GM21447 (cell line): ENCODE measurements around the gene CNTD1.
A peak's percentile ranks its signal among the peaks of the same experiment; 100 is the strongest.
"Not testable (repeated sequence)": the region's sequence is repeated elsewhere in the genome, so short reads cannot be mapped to it uniquely, and the experiment has no call there.

Experiments used
- ATAC-seq: cut with Tn5 transposase; IDR thresholded peaks from one replicate; pipeline ENCODE4 v1.9.1; 2021; ENCODE audit not compliant: unreplicated experiment

The CNTD1 gene, protein sequence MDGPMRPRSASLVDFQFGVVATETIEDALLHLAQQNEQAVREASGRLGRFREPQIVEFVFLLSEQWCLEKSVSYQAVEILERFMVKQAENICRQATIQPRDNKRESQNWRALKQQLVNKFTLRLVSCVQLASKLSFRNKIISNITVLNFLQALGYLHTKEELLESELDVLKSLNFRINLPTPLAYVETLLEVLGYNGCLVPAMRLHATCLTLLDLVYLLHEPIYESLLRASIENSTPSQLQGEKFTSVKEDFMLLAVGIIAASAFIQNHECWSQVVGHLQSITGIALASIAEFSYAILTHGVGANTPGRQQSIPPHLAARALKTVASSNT

DNA sequence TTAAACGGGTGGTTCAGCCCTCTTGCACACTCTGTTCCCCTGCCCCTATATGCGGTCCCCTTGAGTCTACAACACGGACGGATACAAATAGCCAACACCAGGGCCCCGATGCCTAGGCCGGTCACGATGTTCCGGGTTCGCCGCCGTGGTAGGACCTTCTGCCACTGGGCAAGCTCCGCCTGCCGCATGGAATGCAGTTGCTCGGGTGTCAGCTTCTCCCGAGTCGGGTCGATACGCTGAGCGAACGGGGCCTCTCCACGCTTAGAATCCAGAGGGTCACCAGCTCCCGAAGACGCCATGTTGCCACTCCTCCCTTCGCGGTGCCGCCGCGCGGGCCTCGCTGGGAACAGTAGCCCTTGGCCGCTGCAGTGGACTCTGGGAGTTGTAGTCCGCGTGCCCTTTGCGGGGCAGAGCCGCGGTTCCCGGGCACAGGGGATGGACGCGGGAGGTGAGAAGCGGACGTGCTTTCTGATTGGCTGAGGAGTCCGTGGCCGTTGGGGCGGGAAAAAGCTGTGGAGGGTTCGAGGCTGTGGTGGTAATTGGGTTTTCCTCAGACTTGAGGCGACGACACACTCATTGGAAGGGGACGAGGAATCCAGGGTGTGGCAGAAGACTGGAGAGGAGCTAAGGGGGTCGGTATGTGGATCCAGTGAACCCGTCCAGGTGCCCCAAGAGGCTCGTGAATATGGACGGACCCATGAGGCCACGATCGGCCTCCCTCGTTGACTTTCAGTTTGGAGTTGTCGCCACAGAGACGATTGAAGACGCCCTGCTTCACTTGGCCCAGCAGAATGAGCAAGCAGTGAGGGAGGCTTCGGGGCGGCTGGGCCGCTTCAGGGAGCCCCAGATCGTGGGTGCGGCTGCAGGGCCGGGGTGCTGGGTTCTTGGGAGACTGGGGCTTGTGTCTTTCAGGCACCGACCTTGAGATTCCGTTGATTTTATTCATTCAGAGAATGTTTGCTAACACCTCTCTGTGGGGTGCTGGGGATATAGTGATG lies at the start of gene CNTD1, which contains the start of gene COA3:
TSS of gene CNTD1 (plus strand) at position 479 of the 998 bp plus-strand sequence. CDS start at position 686, 207 bp downstream.
TSS of gene COA3 (minus strand) at position 322 of the 998 bp plus-strand sequence. CDS start at position 299, 23 bp downstream.
- peak; percentile 85 for ATAC-seq

GRCh38 chr17:42748908-42749798 lies 49.5 kb upstream of the CNTD1 start:
- ATAC-seq: no peak

GRCh38 chr17:42750739-42751344 lies 47.8 kb upstream of the CNTD1 start:
- no peak for ATAC-seq

- ATAC-seq: no peak
Measured at GRCh38 chr17:42751628-42752027, 47.0 kb upstream of the CNTD1 start.

GRCh38 chr17:42754782-42755181 lies 43.9 kb upstream of the CNTD1 start:
- no peak for ATAC-seq

DNA sequence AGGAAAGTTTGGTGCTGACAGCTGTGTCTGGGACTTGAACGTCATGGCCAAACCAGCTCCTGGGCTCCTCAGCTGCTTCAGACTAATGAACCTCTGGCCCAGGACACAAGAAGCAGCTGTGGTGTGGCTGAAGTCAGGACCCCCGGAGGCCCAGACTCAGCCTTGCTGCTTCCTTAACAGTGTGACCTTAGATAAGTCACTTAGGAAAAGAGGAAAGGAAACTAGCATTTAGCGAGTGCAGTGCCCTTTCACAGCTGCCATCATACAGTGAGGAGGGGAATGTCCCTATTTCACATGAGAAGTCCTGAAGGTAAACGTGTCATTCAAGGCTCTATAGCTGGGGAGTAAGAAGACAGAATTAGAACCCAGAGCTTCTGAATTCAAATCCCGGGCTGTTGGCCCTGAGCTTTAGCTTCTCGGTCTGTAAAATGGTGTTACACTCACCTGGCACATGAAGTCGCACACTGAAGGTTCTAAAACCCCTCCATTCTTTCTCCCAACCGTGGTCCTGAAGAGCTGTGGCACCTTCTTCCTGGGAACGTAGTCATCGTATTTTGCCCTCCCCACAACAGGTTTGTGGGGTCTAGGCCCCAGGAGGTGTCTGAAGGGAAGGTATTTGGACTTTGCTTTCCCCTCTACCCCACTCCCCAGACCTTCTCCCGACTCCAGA lies 38.5 kb upstream of the CNTD1 start:
- ATAC-seq: peak; percentile 61

- ATAC-seq: no peak
Measured at GRCh38 chr17:42760652-42761581, 37.7 kb upstream of the CNTD1 start, which contains the start of gene RAMP2. Gene RAMP2 (plus strand): TSS chr17:42761227. CDS start chr17:42761262, 35 bp downstream.

DNA sequence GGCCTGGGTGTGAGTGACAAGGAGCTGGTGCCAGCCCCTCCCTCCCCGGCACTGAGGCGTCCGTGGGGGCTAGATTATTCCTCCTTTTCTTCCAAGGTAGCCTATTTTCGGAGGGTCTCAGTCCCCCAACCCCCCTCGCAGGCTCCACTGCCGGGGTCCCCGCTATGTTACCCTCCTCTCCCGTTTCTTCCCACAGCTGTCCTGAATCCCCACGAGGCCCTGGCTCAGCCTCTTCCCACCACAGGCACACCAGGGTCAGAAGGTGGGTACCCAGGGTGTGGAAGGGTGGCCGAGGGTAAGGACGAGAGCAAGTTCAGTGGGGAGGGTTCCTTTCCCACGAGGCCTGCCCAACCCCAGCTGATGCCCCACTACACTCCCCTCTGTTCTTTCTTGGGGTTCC lies 37.0 kb upstream of the CNTD1 start:
- ATAC-seq: no peak

GRCh38 chr17:42766124-42766523 lies 32.5 kb upstream of the CNTD1 start:
- no peak for ATAC-seq

DNA sequence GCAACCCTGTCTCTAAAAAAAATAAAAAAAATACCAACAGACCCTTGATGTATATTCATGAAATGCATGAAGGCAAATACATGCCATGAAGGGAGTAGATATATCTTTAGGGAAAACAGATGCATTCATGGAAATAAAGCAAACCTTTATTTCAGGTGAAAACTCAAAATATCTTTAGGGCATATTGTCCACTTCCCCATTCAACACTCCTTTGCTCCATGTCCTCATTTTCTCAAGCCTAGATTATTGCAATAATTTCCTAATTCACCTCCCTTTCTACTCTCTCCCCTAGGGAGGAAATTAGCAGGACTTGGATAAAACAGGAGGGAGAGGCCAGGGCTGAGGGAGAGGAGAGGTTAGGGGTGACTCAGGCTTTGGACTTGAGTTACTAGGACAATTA lies 31.1 kb upstream of the CNTD1 start:
- ATAC-seq: no peak

DNA sequence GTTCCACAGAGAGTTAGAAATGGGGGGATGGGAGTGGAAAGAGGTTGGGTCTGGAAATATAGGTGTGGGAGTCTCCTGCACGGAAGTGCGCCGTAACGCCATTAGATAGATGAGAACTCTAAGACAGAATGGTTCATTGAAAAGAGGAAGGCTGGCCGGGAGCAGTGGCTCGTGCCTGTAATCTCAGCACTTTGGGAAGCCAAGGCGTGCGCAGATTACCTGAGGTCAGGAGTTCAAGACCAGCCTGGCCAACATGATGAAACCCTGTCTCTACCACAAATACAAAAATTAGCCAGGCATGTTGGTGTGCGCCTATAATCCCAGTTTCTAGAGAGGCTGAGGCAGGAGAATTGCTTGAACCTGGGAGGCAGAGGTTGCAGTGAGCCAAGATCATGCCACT lies 30.7 kb upstream of the CNTD1 start:
- not testable (repeated sequence) for ATAC-seq

DNA sequence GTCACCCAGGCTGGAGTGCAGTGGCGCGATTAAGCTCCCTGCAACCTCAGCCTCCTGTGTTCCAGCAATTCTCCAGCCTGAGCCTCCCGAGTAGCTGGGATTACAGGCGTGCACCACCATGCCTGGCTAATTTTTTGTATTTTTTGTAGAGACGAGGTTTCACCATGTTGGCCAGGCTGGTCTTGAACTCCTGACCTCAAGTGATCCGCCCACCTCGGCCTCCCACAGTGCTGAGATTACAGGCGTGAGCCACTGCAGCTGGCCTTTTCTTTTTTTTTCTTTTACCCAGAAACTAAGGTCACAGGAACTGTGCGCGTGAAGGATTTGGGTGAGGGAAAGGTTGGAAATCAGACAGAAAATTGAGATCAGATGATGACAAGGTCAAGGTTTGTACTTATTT lies 28.7 kb upstream of the CNTD1 start:
- not testable (repeated sequence) for ATAC-seq

DNA sequence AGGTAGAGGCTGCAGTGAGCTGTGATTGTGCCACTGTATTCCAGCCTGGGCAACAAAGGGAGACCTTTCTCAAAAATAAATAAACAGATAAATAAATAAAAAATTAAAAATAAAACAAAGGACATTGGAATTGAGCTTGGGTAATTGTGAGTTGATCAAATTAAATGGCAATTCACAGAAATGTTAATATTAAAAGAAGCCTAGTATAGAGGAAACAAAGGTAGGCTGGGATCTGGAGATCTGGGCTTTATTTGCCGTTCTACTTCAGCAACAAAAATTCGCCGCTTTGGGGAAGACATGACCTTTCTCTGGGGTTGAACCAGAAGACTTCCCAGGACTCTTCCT lies 25.7 kb upstream of the CNTD1 start:
- ATAC-seq: no peak

GRCh38 chr17:42773290-42774035 lies 25.2 kb upstream of the CNTD1 start, which contains the start of gene VPS25:
Gene VPS25 (plus strand): TSS chr17:42773449. CDS start chr17:42773476, 27 bp downstream.
- peak; percentile 70 for ATAC-seq

DNA sequence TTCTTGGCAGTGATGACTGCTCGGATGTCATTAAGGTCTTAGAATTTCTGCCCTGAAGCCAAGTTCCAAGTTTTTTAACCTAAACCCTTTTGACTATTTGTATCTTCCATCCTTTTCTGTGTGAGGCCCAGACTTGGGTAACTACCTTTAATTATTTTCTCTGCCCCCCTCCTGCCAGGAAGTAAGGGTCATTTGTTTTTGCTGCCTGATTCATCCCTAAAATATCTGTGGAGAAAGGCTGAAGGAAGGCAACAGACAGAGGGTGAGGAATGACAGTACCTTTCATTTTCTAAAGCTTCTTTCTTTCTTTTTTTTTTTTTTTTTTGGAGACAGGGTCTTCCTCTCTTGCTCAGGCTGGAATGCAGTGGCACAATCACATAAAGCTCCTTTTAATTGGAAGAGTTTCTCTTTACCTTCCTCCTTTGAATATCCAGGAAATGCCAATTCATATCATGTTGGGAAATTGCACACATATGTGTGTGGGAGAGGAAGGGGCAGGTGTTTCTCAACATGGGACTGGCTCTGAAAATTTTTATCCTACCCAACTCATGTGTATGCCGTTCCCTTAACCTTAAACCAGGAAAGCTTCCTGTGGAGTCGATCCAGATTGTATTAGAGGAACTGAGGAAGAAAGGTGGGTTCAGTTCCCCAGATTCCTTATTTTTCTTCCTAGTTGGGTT lies 24.5 kb upstream of the CNTD1 start:
- no peak for ATAC-seq

GRCh38 chr17:42775534-42776098 lies 23.0 kb upstream of the CNTD1 start:
- ATAC-seq: no peak

GRCh38 chr17:42778570-42778969 lies 20.1 kb upstream of the CNTD1 start:
- ATAC-seq: no peak
